Endothelial cell of umbilical vein (primary cell): ENCODE measurements around the gene DSCAML1. TPM values are rescaled to one million over a fixed set of nuclear protein-coding genes. Genes with fewer than 3 reads are reported as not detected.

Source experiments
- BruUV-seq: library from RNA; stranded (reverse); fragments of 400-500 nt; replicated peaks from 2 replicates; lab custom pipeline; 2021; lab: Mats Ljungman, UMichigan
- CTCF ChIA-PET: fragments of 300-600, 350-600 bp; sonication (Branson Sonifier 250); formaldehyde crosslinking; loops from one replicate; lab custom pipeline; 2021; ENCODE audit warnings: antibody characterized with exemption, inconsistent platforms; lab: Charles Lee
- POLR2A ChIA-PET: fragments of 300-600, 350-600 bp; sonication (Branson Sonifier 250); formaldehyde crosslinking; loops from one replicate; lab custom pipeline; 2021; ENCODE audit warnings: antibody characterized with exemption, inconsistent platforms; lab: Charles Lee
- DNase-seq: peaks from one replicate; pipeline ENCODE4 v3.0.0-alpha.2; 2011; ENCODE audit warnings: low read depth, low spot score
- FAIRE-seq: peaks from 2 replicates; lab custom pipeline; 2011; peaks lifted over from hg19 to GRCh38; lab: Jason Lieb, UNC
- H2AFZ ChIP-seq: 2 replicates; pipeline ENCODE4 v1.6.0; 2012; ENCODE audit warnings: low read depth, low read length, control low read depth, inconsistent platforms
- H3K27ac ChIP-seq: 2 replicates; pipeline ENCODE4 v1.5.1; 2011; ENCODE audit warnings: low read depth, mild to moderate bottlenecking, control low read depth, low read length, moderate library complexity; ENCODE audit not compliant: insufficient read depth
- H3K27me3 ChIP-seq, 2 experiments: 2 replicates each; pipeline versions ENCODE4 v1.6.0 to v1.6.1; 2011; ENCODE audit warnings: low read length in 2 of 2, mixed read lengths in 1 of 2; ENCODE audit not compliant: control insufficient read depth in 2 of 2, insufficient read depth in 2 of 2
- H3K36me3 ChIP-seq, 2 experiments: 2 replicates in 1 of 2; 3 replicates in 1 of 2; pipeline ENCODE4 v1.5.1; 2011; ENCODE audit warnings: low read length in 2 of 2, mild to moderate bottlenecking in 1 of 2, moderate library complexity in 1 of 2; ENCODE audit not compliant: control insufficient read depth in 2 of 2, insufficient read depth in 2 of 2; ENCODE audit errors: extremely low read depth in 1 of 2
- H3K4me1 ChIP-seq: 3 replicates; pipeline ENCODE4 v1.5.1; 2011; ENCODE audit warnings: mild to moderate bottlenecking, low read length; ENCODE audit not compliant: control insufficient read depth, insufficient read depth; ENCODE audit errors: extremely low read depth
- H3K4me2 ChIP-seq: 2 replicates; pipeline ENCODE4 v1.6.1; 2011; ENCODE audit warnings: low read length, control low read depth, mixed read lengths; ENCODE audit not compliant: insufficient read depth
- H3K4me3 ChIP-seq, 3 experiments: fragments of 200-600 bp in 1 of 3; sonication (generic), shearing (Covaris generic) in 1 of 3; replicated peaks in 1 of 3; 2 replicates each; pipeline ENCODE4 v1.5.1; 2011 to 2016; ENCODE audit warnings: control low read depth in 3 of 3, low read length in 3 of 3, mild to moderate bottlenecking in 2 of 3, inconsistent platforms in 1 of 3, low read depth in 1 of 3, moderate library complexity in 1 of 3; ENCODE audit not compliant: insufficient read depth in 1 of 3
- H3K79me2 ChIP-seq: 2 replicates; pipeline ENCODE4 v1.6.0; 2012; ENCODE audit warnings: low read length, inconsistent platforms; ENCODE audit not compliant: control insufficient read depth, insufficient read depth
- H3K9ac ChIP-seq: replicated peaks from 2 replicates; pipeline ENCODE3; 2011; ENCODE audit warnings: low read length, control low read depth; ENCODE audit not compliant: insufficient read depth; ENCODE audit errors: extremely low read depth
- H3K9me1 ChIP-seq: replicated peaks from 3 replicates; pipeline ENCODE4 v1.6.0; 2011; ENCODE audit warnings: mild to moderate bottlenecking, low read length; ENCODE audit not compliant: control insufficient read depth, insufficient read depth; ENCODE audit errors: extremely low read depth
- H3K9me3 ChIP-seq: replicated peaks from 2 replicates; pipeline ENCODE4 v1.5.1; 2012; ENCODE audit warnings: low read length, inconsistent platforms; ENCODE audit not compliant: control insufficient read depth, insufficient read depth
- H4K20me1 ChIP-seq: replicated peaks from 2 replicates; pipeline ENCODE3; 2011; ENCODE audit warnings: mild to moderate bottlenecking, low read length; ENCODE audit not compliant: control insufficient read depth, insufficient read depth; ENCODE audit errors: extremely low read depth
- CTCF ChIP-seq, 2 donors: IDR thresholded peaks; 1 replicate in 1 of 2; 2 replicates in 1 of 2; pipeline ENCODE4 v1.5.1; 2011; ENCODE audit warnings: low read length in 2 of 2, mild to moderate bottlenecking in 2 of 2, moderate library complexity in 2 of 2, control low read depth in 1 of 2, inconsistent platforms in 1 of 2, low read depth in 1 of 2; ENCODE audit not compliant: insufficient read depth in 1 of 2; ENCODE audit errors: extremely low read depth in 1 of 2
- EZH2 ChIP-seq: IDR thresholded peaks from 2 replicates; pipeline ENCODE4 v1.6.1; 2012; ENCODE audit warnings: borderline replicate concordance, low read depth, mild to moderate bottlenecking, moderate library complexity, low read length, inconsistent platforms; ENCODE audit not compliant: severe bottlenecking
- FOS ChIP-seq: IDR thresholded peaks from 2 replicates; pipeline ENCODE4 v1.6.1; 2011; ENCODE audit warnings: mild to moderate bottlenecking, low read length, moderate library complexity, borderline replicate concordance; ENCODE audit not compliant: insufficient read depth
- GATA2 ChIP-seq: IDR thresholded peaks from 2 replicates; pipeline ENCODE4 v1.7.0; 2011; ENCODE audit warnings: low read depth, mild to moderate bottlenecking, moderate library complexity, mixed read lengths, low read length; ENCODE audit not compliant: insufficient read length, insufficient read depth
- JUN ChIP-seq: IDR thresholded peaks from 2 replicates; pipeline ENCODE4 v1.6.1; 2011; ENCODE audit warnings: borderline replicate concordance, low read depth; ENCODE audit not compliant: insufficient read length, insufficient read depth
- MYC ChIP-seq: IDR thresholded peaks from one replicate; pipeline ENCODE4 v1.6.1; 2011; ENCODE audit warnings: mild to moderate bottlenecking, low read depth, low read length
- POLR2A ChIP-seq: IDR thresholded peaks from 2 replicates; pipeline ENCODE4 v1.6.1; 2012; ENCODE audit warnings: low read depth, mild to moderate bottlenecking, control low read depth, low read length
- POLR2AphosphoS5 ChIP-seq: IDR thresholded peaks from 2 replicates; pipeline ENCODE4 v1.6.1; 2012; ENCODE audit warnings: low read depth, mild to moderate bottlenecking, control low read depth, low read length, moderate library complexity; ENCODE audit not compliant: insufficient read depth
- dilution Hi-C: fragments of 300-500 bp; cut with MboI; formaldehyde crosslinking; loops from one replicate; pipeline ENCODE4 v1.15.0; 2019; ENCODE audit warnings: low sequenced_read_pairs; ENCODE audit not compliant: extremely low pct_ligation_motif_present
- intact Hi-C: fragments of 100-400 bp; cut with micrococcal nuclease; formaldehyde crosslinking; loops from one replicate; pipeline ENCODE4 v1.10.0; 2022
- polyA plus RNA-seq, 4 experiments: library from polyadenylated mRNA; depleted of rRNA in 3 of 4; stranded (reverse) in 3 of 4; unstranded in 1 of 4; fragments of >200 nt; gene quantifications; 2 replicates each; pipeline versions ENCODE4 v1.2.1 to v1.2.3, GENCODE V29; 2011 to 2012; ENCODE audit warnings: missing spikeins in 1 of 4
- total RNA-seq: library from RNA; stranded (reverse); gene quantifications from 2 replicates; pipeline ENCODE4 v1.2.3, GENCODE V29; 2021
- TF ChIP-seq, protein P1 (sequence below): IDR thresholded peaks from 2 replicates; pipeline ENCODE4 v1.6.1; 2011; ENCODE audit not compliant: insufficient read depth, insufficient read length

Gene DSCAML1
- total and polyA plus RNA-seq, 2 donors (not counting 3 experiments of a cell fraction or from before 2014, with no cell fraction given), result not detected

- no peak for DNase-seq
- intact Hi-C loops, result no loop called here
- FAIRE-seq, result no peak
These were observed 258.5 kb downstream of the DSCAML1 start for GRCh38 chr11:117538263-117539135.

GRCh38 chr11:117535850-117536411 is 261.1 kb downstream of the DSCAML1 start:
- Histone ChIP-seq H2AFZ (no peak overlapping the region), H3K4me1 (no peaks in the 10 kb centered on the region), H3K27ac (no peak overlapping the region), H3K9me1 (no peaks in the 10 kb centered on the region), H3K4me2 (no peak overlapping the region), H3K27me3 (no peaks in the 10 kb centered on the region), H3K79me2 (no peaks in the 10 kb centered on the region), H3K36me3 (no peaks in the 10 kb centered on the region), H3K4me3 (no peak overlapping the region), H4K20me1 (no peaks in the 10 kb centered on the region), H3K9me3 (no peaks in the 10 kb centered on the region), H3K9ac (no peak overlapping the region)
- no peak for TF ChIP-seq MYC
- no peak for TF ChIP-seq POLR2A
- TF ChIP-seq, protein P1, sequence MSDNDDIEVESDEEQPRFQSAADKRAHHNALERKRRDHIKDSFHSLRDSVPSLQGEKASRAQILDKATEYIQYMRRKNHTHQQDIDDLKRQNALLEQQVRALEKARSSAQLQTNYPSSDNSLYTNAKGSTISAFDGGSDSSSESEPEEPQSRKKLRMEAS, result no peak
- TF ChIP-seq POLR2AphosphoS5, result no peak
- TF ChIP-seq JUN, result no peak
- no peak for TF ChIP-seq EZH2
- no peak for TF ChIP-seq GATA2
- TF ChIP-seq FOS, result no peak
- no peak for TF ChIP-seq CTCF (IDR thresholded peaks at IDR 0.05; ENCODE audit: extremely low read depth in 1 of 2, insufficient read depth in 1 of 2, low read depth in 1 of 2, low read length in 2 of 2)
- ChIA-PET POLR2A (no interaction called here), CTCF (interaction anchor here (1.8 kb wide), 1 partner anchor 109 kb away, joined by 6 read pairs; no protein-coding TSS in a partner anchor)
- dilution Hi-C loops, result no loop called here
- intact Hi-C loops, result no loop called here
- DNase-seq (no peak), FAIRE-seq (no peak)
- BruUV-seq, result no TSS peak

More at GRCh38 chr11:117538263-117539135, 258.5 kb downstream of the DSCAML1 start:
- no peak for TF ChIP-seq POLR2A
- no peak for TF ChIP-seq EZH2
- ChIA-PET CTCF (interaction anchor here (0.6 to 1.9 kb wide), 4 partner anchors 12 to 112 kb away, joined by 3 to 5 read pairs (median 4); no protein-coding TSS in a partner anchor), POLR2A (no interaction called here)
- Histone ChIP-seq H3K4me2 (no peak overlapping the region), H3K4me1 (no peaks in the 10 kb centered on the region), H2AFZ (no peak overlapping the region), H3K9me3 (no peaks in the 10 kb centered on the region), H3K27me3 (no peaks in the 10 kb centered on the region), H3K9ac (no peak overlapping the region), H3K36me3 (no peaks in the 10 kb centered on the region), H3K27ac (no peak overlapping the region), H4K20me1 (no peaks in the 10 kb centered on the region), H3K4me3 (no peak overlapping the region), H3K79me2 (no peaks in the 10 kb centered on the region), H3K9me1 (no peaks in the 10 kb centered on the region)
- dilution Hi-C loops, result no loop called here
- no TSS peak for BruUV-seq
